Sigmoid colon (tissue), 4 donors: ENCODE data around the gene DZANK1.

ENCODE experiments used
- EP300 ChIP-seq, 4 donors: sonication (generic); formaldehyde crosslinking; IDR thresholded peaks; one replicate each; pipeline ENCODE4 v1.6.1; 2017; ENCODE audit warnings: antibody characterized with exemption in 4 of 4
- POLR2A ChIP-seq, 2 donors: fragments of 450-650 bp; IDR thresholded peaks; one replicate each; pipeline ENCODE4 v1.6.1; 2016; ENCODE audit warnings: antibody characterized with exemption in 2 of 2, mild to moderate bottlenecking in 2 of 2, moderate library complexity in 2 of 2
- POLR2AphosphoS5 ChIP-seq, 4 donors: sonication (generic); formaldehyde crosslinking; IDR thresholded peaks; one replicate each; pipeline ENCODE4 v1.6.1; 2017; ENCODE audit warnings: antibody characterized with exemption in 4 of 4
- TF ChIP-seq, protein P1 (sequence below), 4 experiments: fragments of 450-650 bp in 3 of 4; fragments of 200-600 bp in 1 of 4; IDR thresholded peaks; one replicate each; pipeline ENCODE4 v1.5.1; 2016 to 2019; ENCODE audit warnings: antibody characterized with exemption in 4 of 4, mild to moderate bottlenecking in 3 of 4, moderate library complexity in 2 of 4

DNA sequence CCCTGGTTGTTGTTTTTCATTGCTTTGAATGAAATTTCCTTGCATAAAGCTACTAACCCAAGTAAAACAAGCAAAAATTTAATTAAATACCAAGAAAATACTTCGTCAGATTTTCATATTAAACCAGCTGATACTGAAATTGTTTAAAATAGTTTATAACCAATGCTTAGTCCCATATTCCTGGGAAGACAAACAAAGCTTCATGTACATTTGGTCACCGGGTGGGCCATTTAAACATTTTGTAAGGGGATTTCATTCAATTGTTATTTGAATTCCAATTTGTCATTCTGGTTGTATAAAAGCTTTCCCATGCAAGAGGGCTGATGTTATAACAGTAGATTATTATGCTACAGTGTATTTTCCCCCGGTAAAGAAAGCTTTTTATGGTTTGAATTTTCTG lies 30.8 kb upstream of the DZANK1 start:
- no peak for TF ChIP-seq POLR2A (IDR thresholded peaks at IDR 0.05)
- TF ChIP-seq, protein P1, sequence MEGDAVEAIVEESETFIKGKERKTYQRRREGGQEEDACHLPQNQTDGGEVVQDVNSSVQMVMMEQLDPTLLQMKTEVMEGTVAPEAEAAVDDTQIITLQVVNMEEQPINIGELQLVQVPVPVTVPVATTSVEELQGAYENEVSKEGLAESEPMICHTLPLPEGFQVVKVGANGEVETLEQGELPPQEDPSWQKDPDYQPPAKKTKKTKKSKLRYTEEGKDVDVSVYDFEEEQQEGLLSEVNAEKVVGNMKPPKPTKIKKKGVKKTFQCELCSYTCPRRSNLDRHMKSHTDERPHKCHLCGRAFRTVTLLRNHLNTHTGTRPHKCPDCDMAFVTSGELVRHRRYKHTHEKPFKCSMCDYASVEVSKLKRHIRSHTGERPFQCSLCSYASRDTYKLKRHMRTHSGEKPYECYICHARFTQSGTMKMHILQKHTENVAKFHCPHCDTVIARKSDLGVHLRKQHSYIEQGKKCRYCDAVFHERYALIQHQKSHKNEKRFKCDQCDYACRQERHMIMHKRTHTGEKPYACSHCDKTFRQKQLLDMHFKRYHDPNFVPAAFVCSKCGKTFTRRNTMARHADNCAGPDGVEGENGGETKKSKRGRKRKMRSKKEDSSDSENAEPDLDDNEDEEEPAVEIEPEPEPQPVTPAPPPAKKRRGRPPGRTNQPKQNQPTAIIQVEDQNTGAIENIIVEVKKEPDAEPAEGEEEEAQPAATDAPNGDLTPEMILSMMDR (IDR thresholded peaks at IDR 0.05): no peak
- no peak for TF ChIP-seq POLR2AphosphoS5 (IDR thresholded peaks at IDR 0.05)
- TF ChIP-seq EP300 (IDR thresholded peaks at IDR 0.05): no peak
